A673 (cell line): ENCODE measurements around the gene ZNF488. TPM values are rescaled to one million over a fixed set of nuclear protein-coding genes. Genes with fewer than 3 reads are reported as not detected.

Experiments
- BruUV-seq: library from RNA; stranded (reverse); fragments of 400-500 nt; replicated peaks from 2 replicates; lab custom pipeline; 2021; lab: Mats Ljungman, UMichigan
- CTCF ChIA-PET: fragments of 300-600 bp; sonication (Branson Sonifier 250); formaldehyde crosslinking; loops from one replicate; lab custom pipeline; 2022; ENCODE audit warnings: antibody characterized with exemption; lab: Charles Lee
- POLR2A ChIA-PET: fragments of 300-600 bp; sonication (Branson Sonifier 250); formaldehyde crosslinking; loops from one replicate; lab custom pipeline; 2022; ENCODE audit warnings: antibody characterized with exemption; ENCODE audit not compliant: low non-redundant PET; lab: Charles Lee
- DNase-seq: peaks from one replicate; pipeline ENCODE4 v3.0.0-alpha.2; 2015; ENCODE audit warnings: low spot score
- H3K27ac ChIP-seq: fragments of 200-600 bp; sonication (generic); 2 replicates; pipeline ENCODE4 v1.5.1; 2016; ENCODE audit warnings: mixed run types, low read depth, mild to moderate bottlenecking, mixed read lengths, antibody characterized with exemption, low read length; ENCODE audit not compliant: poor library complexity, severe bottlenecking
- H3K27me3 ChIP-seq: fragments of 200-600 bp; sonication (generic); replicated peaks from 2 replicates; pipeline ENCODE4 v1.6.1; 2017; ENCODE audit warnings: mixed run types, low read depth, mild to moderate bottlenecking, mixed read lengths, antibody characterized with exemption, low read length; ENCODE audit not compliant: insufficient read depth, poor library complexity
- H3K36me3 ChIP-seq: fragments of 200-600 bp; sonication (generic); 2 replicates; pipeline ENCODE4 v1.6.1; 2016; ENCODE audit warnings: mixed run types, mild to moderate bottlenecking, mixed read lengths, antibody characterized with exemption, low read length; ENCODE audit not compliant: insufficient read depth, poor library complexity, severe bottlenecking
- H3K4me1 ChIP-seq: fragments of 200-600 bp; sonication (generic); 2 replicates; pipeline ENCODE4 v1.6.1; 2017; ENCODE audit warnings: mixed run types, mild to moderate bottlenecking, mixed read lengths, antibody characterized with exemption, low read length; ENCODE audit not compliant: insufficient read depth, poor library complexity, severe bottlenecking
- H3K4me3 ChIP-seq: fragments of 200-600 bp; sonication (generic); 2 replicates; pipeline ENCODE4 v1.5.1; 2016; ENCODE audit warnings: low read depth, mixed run types, mild to moderate bottlenecking, mixed read lengths, low read length; ENCODE audit not compliant: poor library complexity, severe bottlenecking
- H3K9me3 ChIP-seq: fragments of 200-600 bp; sonication (generic); 2 replicates; pipeline ENCODE4 v1.6.1; 2016; ENCODE audit warnings: mixed run types, low read depth, mild to moderate bottlenecking, mixed read lengths, antibody characterized with exemption, low read length; ENCODE audit not compliant: poor library complexity, severe bottlenecking
- EZH2 ChIP-seq: fragments of 200-600 bp; sonication (generic); IDR thresholded peaks from 2 replicates; pipeline ENCODE4 v1.6.1; 2017; ENCODE audit warnings: borderline replicate concordance, low read depth, mild to moderate bottlenecking, mixed read lengths, antibody characterized with exemption, low read length; ENCODE audit not compliant: poor library complexity, severe bottlenecking
- intact Hi-C: fragments of 100-400 bp; cut with micrococcal nuclease; formaldehyde crosslinking; loops from one replicate; pipeline ENCODE4 v1.10.0; 2022; ENCODE audit not compliant: unreplicated experiment
- total RNA-seq: library from RNA; stranded (reverse); gene quantifications from 2 replicates; pipeline ENCODE4 v1.2.3, GENCODE V29; 2021
- TF ChIP-seq, protein P1 (sequence below): fragments of 300-800, 200-600 bp; sonication (generic); conservative IDR thresholded peaks from 2 replicates; pipeline ENCODE4 v1.5.1; 2017; ENCODE audit warnings: low read depth, mild to moderate bottlenecking, antibody characterized with exemption, low read length, moderate library complexity, mixed read lengths

Gene ZNF488
- total RNA-seq, 1 experiment from 2014 or later, result 0.09 TPM

DNA sequence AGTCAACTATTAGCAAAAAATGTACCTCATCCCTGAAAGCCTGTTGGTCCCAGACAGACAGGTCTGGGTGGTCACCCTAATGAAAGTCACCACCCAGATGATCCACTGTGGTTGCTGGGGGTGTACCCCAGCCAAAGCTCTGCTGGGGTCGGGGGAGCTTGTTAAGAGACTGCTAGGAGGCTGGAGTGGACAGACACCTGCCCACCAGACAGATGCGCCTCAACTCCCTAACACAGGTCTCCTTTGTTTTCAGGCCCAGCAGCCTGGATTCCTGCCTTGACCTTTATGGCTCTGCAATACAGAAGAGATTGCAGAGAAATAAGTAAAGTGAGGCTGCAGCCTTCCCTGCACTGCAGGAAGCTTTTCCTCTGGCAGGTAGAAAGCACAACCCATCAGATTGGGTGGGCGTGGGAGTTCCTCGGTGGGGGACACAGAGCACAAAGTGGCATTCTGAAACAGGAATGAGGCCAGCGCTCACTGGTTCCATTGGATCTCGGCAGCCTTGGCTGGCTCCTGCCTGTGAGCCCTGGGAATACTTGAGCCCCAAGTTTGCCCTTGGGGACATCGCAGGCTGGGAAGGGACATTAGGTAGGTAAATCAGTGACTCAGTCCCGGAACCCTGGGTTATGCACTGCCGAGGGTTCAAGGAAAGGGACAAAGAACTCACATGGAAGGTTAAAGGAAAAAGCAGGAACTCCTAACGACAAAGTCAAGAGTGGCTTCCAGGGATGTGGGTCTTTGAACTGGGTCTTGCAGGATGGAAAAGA, 18.0 kb upstream of the ZNF488 start:
- H3K27me3 ChIP-seq, result no peaks in the 10 kb centered on the region
- ChIA-PET CTCF (no interaction called here), POLR2A (no interaction called here)
- no peaks in the 10 kb centered on the region for H3K4me1 ChIP-seq
- BruUV-seq, result no TSS peak
- no peaks in the 10 kb centered on the region for H3K36me3 ChIP-seq
- DNase-seq, result no peak
- TF ChIP-seq, protein P1, sequence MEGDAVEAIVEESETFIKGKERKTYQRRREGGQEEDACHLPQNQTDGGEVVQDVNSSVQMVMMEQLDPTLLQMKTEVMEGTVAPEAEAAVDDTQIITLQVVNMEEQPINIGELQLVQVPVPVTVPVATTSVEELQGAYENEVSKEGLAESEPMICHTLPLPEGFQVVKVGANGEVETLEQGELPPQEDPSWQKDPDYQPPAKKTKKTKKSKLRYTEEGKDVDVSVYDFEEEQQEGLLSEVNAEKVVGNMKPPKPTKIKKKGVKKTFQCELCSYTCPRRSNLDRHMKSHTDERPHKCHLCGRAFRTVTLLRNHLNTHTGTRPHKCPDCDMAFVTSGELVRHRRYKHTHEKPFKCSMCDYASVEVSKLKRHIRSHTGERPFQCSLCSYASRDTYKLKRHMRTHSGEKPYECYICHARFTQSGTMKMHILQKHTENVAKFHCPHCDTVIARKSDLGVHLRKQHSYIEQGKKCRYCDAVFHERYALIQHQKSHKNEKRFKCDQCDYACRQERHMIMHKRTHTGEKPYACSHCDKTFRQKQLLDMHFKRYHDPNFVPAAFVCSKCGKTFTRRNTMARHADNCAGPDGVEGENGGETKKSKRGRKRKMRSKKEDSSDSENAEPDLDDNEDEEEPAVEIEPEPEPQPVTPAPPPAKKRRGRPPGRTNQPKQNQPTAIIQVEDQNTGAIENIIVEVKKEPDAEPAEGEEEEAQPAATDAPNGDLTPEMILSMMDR, result no peak
- no peak for TF ChIP-seq EZH2
- no peak overlapping the region for H3K4me3 ChIP-seq
- no peaks in the 10 kb centered on the region for H3K9me3 ChIP-seq
- no peak overlapping the region for H3K27ac ChIP-seq
- intact Hi-C loops, result no loop called here

DNA sequence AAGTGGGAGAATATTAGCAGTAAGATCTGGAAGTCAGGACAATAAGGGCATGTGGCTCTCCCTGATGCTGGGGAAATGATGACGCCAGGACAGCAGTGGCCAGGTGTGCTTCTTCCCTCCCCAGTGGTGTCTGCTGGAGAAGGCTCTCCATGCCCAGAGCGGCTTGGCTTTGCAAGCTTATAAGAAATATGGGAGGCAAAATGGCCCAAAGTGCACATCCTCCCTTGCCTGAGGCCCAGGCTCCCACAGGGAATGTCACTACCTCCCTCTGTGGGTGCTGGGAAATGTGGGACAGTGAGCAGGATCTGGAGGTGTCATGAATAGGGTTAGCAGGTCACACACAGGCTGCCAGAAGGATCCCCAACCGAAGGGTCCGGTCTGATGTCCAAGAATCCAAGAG, 17.1 kb upstream of the ZNF488 start:
- no TSS peak for BruUV-seq
- H3K4me1 ChIP-seq, result no peaks in the 10 kb centered on the region
- POLR2A ChIA-PET, result no interaction called here
- DNase-seq, result no peak
- no peak overlapping the region for H3K27ac ChIP-seq
- H3K9me3 ChIP-seq, result no peaks in the 10 kb centered on the region
- H3K27me3 ChIP-seq, result peaks cover 4% of the 10 kb centered on the region
- no peaks in the 10 kb centered on the region for H3K36me3 ChIP-seq
- intact Hi-C loops, result no loop called here
- TF ChIP-seq, protein P1, result no peak
- TF ChIP-seq EZH2, result no peak
- no peak overlapping the region for H3K4me3 ChIP-seq
- CTCF ChIA-PET, result no interaction called here

DNA sequence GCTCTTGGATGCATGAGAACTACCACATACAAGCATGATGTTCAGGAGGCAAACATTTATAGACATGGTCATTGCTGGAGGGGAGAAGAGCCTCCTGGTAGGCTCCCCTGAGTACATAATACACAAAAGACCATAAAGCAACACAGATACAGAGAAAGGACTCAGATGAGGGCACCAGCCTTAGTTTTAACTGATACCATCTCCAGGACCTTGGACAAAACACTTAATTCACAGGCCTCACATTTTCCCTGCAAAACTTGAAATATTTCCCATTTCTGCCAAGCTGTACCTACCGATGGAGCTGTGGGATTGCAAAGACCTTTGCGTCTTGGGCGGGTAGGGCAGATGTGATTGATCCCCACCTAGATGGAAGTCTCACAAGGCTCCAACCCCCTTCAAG, 16.7 kb upstream of the ZNF488 start:
- BruUV-seq, result no TSS peak
- ChIA-PET POLR2A (no interaction called here), CTCF (no interaction called here)
- Histone ChIP-seq H3K4me3 (no peak overlapping the region), H3K27ac (no peak overlapping the region), H3K36me3 (no peaks in the 10 kb centered on the region), H3K9me3 (no peaks in the 10 kb centered on the region), H3K27me3 (peaks cover 8% of the 10 kb centered on the region), H3K4me1 (no peaks in the 10 kb centered on the region)
- no peak for DNase-seq
- intact Hi-C loops, result no loop called here
- TF ChIP-seq, protein P1, result no peak
- no peak for TF ChIP-seq EZH2
